GM12872 (cell line): ENCODE results near the gene UQCC2.

Experiments used
- TF ChIP-seq, protein P1 (sequence below): IDR thresholded peaks from 3 replicates; pipeline ENCODE4 v1.5.1; 2011; ENCODE audit warnings: low read depth, mild to moderate bottlenecking, low read length, moderate library complexity; ENCODE audit not compliant: insufficient read depth

The UQCC2 gene

DNA sequence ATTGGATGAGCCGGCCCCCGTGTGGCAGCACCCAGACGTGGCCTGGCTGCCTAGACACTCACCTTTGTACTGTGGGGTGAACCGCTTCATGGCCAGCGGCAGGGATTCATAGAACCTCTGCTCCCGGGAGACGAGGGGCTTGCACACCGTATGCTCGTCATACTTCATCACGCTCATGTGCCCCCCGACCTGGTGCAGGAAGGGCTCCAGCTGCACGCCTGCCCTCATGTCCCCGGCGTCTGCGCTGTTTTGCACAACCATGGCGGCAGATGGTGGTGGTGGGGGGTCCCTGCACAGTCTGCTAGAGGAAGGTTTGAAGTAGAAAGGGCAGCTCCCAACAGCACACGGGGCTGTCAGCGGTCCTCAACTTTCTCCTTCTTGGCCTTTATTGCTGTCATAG lies 23.7 kb upstream of the UQCC2 start:
- TF ChIP-seq, protein P1, sequence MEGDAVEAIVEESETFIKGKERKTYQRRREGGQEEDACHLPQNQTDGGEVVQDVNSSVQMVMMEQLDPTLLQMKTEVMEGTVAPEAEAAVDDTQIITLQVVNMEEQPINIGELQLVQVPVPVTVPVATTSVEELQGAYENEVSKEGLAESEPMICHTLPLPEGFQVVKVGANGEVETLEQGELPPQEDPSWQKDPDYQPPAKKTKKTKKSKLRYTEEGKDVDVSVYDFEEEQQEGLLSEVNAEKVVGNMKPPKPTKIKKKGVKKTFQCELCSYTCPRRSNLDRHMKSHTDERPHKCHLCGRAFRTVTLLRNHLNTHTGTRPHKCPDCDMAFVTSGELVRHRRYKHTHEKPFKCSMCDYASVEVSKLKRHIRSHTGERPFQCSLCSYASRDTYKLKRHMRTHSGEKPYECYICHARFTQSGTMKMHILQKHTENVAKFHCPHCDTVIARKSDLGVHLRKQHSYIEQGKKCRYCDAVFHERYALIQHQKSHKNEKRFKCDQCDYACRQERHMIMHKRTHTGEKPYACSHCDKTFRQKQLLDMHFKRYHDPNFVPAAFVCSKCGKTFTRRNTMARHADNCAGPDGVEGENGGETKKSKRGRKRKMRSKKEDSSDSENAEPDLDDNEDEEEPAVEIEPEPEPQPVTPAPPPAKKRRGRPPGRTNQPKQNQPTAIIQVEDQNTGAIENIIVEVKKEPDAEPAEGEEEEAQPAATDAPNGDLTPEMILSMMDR: no peak

- TF ChIP-seq, protein P1: no peak
Measured at GRCh38 chr6:33733709-33734007, 22.2 kb upstream of the UQCC2 start.

DNA sequence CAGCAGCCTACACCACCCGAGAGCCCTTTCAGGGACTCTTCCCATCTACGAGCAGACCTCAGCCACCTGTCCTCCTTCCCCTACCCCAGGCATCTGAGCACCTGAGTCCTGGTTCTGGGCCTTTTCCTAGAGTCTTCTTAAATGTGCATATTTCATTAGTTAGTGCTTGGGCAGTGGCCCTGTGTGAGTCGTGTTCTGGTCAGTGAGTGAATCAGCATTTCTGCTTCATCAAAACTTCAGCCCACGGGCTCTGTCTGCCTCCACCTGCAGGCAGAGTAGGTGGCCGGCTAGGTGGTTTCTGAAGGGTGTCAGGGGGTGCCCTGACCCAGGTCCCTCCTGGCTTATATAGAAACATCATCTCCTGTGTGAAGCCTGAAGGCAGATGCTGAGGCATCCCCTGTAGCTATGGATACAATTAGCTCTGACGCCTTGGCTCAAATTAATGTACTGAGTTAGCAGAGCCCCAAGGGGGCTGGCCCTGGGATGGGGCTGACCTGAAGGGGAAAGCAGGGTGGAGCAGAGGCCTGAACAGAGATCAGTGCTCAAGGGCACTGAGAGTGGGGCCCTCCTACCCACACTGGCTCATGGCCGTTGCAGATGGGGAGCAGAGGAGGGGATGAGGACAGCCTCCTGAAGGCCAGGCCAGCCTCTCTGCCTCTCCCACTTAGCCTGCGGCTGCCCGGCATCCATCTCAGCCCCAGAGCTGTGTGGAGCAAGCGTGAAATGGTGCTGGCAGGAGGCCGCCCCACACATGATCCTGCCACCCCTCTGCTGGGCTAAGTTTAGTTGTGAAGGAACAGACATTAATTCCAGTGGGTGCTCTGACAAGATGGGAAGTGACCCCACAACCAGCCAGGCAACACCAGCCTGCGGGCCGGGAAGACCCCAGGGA lies 21.6 kb upstream of the UQCC2 start:
- TF ChIP-seq, protein P1: no peak

DNA sequence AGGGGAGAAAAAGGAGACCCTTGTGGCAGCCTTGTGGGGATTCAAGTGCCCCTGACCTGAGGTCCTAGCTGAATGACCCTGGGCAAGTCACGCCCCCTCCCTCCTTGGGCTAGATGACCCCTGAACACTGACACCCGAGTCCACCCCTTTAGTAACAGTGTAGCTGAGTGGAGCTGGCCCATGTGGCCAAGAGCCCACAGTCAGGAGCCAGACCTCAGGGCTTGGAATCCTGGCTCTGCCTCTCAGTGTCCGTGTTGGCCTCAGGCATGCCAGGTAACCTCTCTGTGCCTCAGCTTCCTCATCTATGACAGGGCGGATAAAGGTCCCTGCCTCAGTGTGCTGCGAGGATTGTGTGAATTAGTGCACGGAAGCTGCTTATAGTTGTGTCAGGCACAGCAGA lies 20.9 kb upstream of the UQCC2 start:
- TF ChIP-seq, protein P1: no peak

DNA sequence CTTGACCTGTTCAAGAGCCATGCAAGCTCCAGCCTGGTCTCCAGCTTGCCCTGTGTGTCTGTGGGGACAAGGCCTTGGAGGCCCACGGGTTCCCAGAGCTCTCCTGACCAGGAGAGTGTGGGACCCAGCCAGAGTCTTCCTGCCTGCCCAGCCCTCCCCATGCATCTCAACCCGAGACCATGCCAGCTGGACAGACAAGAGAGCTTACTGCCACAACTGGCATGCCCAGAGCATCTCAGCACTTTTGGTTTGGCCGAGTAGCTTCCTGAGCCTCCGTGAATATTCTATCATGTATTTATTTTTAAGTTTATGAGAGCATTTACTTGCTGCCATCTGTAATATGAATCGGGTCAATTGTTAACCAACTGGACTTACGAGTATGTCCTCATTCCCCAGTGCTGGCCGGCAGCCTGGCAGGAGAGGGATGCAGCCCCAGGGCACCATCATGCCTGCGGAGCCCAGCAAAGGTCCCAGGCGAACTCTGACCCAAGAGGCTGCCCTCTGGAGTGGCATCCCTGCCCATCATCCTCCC lies 20.3 kb upstream of the UQCC2 start:
- TF ChIP-seq, protein P1: no peak

- TF ChIP-seq, protein P1: no peak
Measured at GRCh38 chr6:33731035-33731434, 19.5 kb upstream of the UQCC2 start.

DNA sequence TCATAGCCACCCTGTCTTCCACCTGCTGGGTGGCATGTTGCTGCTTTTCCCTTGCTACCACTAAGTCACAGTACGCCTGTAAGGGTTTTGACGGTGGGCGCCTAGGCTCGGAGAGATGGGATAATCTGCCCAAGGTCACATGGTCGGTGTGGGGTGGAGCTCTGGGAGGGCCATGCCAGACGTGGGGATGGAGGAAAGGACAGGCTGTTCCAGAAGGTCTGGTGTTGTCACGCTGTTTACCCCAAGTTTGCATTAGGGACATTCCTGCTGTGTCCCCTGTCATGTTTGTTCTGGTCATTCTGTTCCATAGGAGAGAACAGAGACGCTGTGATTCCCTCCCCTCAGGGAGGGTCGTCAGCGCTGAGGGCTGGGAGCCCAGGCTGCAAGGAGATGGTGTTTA lies 19.1 kb upstream of the UQCC2 start:
- TF ChIP-seq, protein P1: no peak
